ENCODE results near the gene ANAPC5. TPM values are rescaled to one million over a fixed set of nuclear protein-coding genes. Genes with fewer than 3 reads are reported as not detected.
"Not testable (repeated sequence)": the region's sequence is repeated elsewhere in the genome, so short reads cannot be mapped to it uniquely, and the experiment has no call there.

ANAPC5 gene
- polyA plus RNA-seq, 3 donors: 134 to 158 (median 138) TPM

- no peak for DNase-seq (ENCODE audit: low read depth in 3 of 3, low spot score in 2 of 3)
Observed at GRCh38 chr12:121287267-121287954, 64.8 kb downstream of the ANAPC5 start.

DNA sequence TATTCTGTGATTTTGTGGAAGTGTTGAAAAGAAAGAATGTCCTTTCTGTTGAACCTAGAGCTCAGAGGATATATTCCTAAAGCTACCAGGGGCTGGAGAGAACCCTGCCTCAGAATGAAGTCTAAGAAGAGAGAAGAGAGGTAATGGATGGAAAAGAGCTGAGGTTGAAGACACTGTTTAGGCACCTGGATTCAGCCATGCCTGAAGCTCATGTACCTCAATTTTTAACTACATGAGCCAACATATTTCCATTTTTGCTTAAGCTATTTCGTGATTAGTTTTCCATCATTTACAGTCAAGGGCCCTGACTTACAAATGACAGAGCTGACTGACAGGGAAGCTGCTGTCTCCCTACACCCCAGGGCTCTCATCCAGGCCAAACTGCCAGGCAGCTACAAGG is 66.4 kb downstream of the ANAPC5 start:
- no peak for DNase-seq (ENCODE audit: low read depth in 3 of 3, low spot score in 2 of 3)

GRCh38 chr12:121284551-121285390 is 67.4 kb downstream of the ANAPC5 start:
- DNase-seq (ENCODE audit: low read depth in 3 of 3, low spot score in 2 of 3): no peak

- no peak for DNase-seq (ENCODE audit: low read depth in 3 of 3, low spot score in 2 of 3)
Observed at GRCh38 chr12:121283841-121284240, 68.4 kb downstream of the ANAPC5 start.

DNA sequence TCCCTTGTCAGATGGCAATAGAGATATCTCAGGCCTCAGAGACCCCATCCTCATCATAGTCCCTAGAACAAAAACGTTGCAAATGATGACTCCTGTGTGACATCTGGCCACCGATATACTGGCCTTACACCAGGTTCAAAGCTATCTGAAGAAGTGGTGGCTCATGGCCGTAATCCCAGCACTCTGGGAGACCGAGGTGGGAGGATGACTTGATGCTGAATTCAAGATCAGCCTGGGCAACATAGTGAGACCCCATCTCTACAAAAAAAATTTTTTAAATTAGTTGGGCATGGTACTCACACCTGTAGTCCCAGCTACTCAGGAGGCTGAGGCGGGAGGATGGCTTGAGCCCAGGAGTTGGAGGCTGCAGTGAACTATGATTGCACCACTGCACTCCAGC is 68.8 kb downstream of the ANAPC5 start:
- DNase-seq (ENCODE audit: low read depth in 3 of 3, low spot score in 2 of 3): no peak

DNA sequence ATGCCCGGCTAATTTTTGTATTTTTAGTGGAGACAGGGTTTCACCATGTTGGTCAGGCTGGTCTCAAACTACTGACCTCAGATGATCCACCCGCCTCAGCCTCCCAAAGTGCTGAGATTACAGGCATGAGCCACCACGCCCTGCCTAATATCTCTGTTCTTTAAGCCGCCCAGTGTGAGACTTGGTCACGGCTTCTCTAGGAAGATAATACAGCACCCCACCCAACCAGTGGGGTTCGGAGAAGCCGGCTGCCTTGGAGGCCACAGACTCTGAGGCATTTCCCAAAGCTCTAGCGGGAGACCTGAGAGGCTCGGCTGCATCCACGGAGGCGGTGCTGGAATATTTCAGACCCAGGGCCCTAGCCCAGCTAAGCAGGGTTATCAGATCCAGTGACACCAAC is 69.3 kb downstream of the ANAPC5 start:
- not testable (repeated sequence) for DNase-seq (ENCODE audit: low read depth in 3 of 3, low spot score in 2 of 3)

DNA sequence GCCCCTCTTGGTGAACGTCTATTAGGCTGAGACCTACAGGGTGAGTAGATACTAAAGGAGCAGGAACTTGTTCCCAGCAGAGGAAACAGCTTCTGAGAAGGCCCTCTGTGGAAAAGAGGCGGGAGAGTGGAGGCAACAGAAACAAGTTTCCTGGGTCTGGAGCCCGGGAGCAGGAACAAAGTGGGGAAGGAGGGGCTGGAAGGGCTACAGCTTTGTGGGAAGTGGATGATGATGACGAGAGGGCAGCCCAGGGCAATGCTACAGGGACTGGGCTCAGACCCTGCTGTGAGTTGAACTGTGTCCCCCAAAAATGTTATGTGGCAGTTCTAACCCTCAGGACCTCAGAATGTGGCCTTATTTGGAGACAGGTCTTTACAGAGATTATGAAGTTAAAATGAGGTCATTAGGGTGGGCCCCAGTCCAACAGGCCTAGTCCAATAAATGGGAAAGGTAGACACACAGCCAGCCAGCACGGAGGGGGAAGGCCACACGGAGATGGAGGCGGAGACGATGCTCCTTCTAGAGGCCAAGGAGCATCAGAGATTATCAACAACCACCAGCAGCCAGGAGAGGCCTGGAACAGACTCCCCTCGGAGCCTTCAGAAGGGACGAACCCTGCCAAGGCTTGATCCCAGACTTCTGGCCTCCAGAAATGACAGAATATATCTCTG is 70.0 kb downstream of the ANAPC5 start:
- DNase-seq (ENCODE audit: low read depth in 3 of 3, low spot score in 2 of 3): no peak

- not testable (repeated sequence) for DNase-seq (ENCODE audit: low read depth in 3 of 3, low spot score in 2 of 3)
Observed at GRCh38 chr12:121281116-121281515, 71.1 kb downstream of the ANAPC5 start.

- not testable (repeated sequence) for DNase-seq (ENCODE audit: low read depth in 3 of 3, low spot score in 2 of 3)
Observed at GRCh38 chr12:121280531-121280930, 71.7 kb downstream of the ANAPC5 start.

DNA sequence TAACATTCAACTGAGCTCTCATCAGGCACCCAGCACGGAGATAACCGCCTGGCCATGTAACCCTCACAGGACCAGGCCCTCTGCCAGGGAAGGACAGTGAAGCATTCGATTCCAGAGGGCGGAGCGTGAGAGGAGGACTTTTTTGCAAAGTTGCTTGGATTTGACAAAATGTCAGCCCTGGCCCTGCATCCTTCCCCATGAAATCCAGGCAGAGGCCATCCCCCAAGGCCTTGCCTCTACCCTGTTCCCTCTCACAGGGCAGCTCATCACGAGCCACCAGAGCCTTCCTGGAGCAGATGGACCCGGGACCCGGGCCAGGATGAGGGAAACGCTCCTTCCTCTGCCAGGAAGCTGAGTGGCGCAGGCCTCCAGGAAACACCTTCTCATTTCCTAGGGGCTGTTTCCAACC is 72.7 kb downstream of the ANAPC5 start:
- no peak for DNase-seq (ENCODE audit: low read depth in 3 of 3, low spot score in 2 of 3)

- DNase-seq (ENCODE audit: low read depth in 3 of 3, low spot score in 2 of 3): no peak
Observed at GRCh38 chr12:121279071-121279375, 73.2 kb downstream of the ANAPC5 start.

DNA sequence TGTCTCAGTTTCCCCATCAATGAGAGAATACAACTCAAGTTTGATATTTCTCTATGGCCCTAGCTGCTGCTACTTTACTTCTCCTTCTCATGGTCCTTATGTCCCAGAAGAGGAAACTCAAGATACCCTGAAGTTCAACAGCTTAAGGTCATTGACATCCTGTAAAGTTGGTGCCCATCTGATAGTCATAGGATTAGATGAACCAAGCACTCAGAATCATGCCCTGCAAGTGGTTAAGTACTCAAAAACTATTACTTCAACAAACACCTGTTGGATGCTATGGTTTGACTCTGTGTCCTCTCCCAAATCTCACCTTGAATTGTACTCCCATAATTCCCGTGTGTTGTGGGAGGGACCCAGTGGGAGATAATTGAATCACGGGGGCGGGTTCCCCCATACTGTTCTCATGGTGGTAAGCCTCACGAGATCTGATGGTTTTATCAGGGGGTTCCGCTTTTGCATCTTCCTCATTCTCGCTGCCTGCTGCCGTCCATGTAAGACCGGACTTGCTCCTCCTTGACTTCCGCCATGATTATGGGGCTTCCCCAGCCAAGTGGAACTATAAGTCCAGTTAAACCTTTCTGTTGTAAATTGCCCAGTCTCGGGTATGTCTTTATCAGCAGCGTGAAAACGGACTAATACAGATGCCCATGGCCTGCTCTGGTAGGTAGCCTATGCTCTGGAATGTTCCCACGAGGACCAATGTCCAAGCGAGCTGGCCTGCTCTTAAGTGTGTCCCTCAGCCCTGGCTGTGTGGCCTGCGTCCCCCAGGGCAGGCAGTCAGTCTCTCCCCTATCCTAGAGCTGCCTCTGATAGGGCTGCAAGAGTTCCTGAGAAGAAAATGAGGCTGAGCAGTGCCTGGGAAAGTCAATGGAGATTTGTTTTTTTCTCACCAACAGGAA is 73.8 kb downstream of the ANAPC5 start:
- no peak for DNase-seq (ENCODE audit: low read depth in 3 of 3, low spot score in 2 of 3)

- no peak for DNase-seq (ENCODE audit: low read depth in 3 of 3, low spot score in 2 of 3)
Observed at GRCh38 chr12:121277374-121277759, 74.8 kb downstream of the ANAPC5 start.

DNA sequence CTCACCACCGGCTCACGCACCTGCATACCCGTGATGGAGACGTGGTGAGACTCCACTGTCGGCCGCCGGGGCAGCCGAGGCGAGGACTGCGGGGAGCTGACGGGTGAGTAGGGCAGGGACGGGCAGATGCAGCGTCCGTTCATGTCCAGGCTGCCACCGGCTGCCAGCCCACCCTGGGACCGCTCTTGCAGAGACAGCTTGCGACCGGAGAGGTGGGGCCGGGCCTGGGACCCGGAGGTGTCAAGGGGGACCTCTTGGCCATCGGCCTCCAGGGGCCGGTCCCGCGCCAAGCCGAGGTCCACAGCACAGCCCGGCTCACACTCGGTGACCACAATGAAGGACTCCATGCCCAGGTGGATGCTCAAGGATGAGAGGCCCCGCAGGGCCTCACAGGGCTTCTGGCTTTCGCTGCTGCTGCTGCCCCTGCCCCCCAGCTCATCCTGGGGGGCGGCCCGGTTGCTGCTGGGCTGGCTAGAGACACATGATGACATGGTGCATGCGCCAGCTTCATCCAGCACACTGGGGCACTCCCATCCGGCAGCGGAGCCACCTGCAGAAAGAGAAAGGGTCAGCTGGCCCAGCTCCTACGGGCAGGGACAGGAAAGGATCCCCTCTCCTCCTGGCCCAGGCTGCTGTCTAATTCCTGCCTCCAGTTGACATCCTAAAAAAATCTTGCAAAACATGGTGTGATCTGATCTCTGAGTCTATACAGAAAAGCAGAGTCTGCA is 78.0 kb downstream of the ANAPC5 start:
- no peak for DNase-seq (ENCODE audit: low read depth in 3 of 3, low spot score in 2 of 3)

GRCh38 chr12:121273364-121273896 is 78.8 kb downstream of the ANAPC5 start:
- no peak for DNase-seq (ENCODE audit: low read depth in 3 of 3, low spot score in 2 of 3)

DNA sequence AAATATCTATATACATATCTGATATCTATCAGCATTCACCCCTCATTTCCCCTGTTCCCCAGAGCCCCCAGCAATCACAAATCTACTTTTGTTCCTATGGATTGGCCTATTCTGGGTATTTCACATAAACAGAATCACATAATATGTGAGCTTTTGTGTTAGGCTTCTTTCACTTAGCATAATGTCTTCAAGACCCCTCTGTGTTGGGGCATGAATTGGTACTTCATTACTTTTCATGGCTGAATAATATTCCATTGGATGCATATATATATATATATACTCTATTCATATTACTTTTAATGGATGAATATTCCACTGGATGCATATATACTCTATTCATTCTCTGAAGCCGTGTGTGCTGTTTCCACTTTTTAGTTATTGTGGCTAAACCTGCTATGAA is 84.4 kb downstream of the ANAPC5 start:
- DNase-seq (ENCODE audit: low read depth in 3 of 3, low spot score in 2 of 3): no peak

DNA sequence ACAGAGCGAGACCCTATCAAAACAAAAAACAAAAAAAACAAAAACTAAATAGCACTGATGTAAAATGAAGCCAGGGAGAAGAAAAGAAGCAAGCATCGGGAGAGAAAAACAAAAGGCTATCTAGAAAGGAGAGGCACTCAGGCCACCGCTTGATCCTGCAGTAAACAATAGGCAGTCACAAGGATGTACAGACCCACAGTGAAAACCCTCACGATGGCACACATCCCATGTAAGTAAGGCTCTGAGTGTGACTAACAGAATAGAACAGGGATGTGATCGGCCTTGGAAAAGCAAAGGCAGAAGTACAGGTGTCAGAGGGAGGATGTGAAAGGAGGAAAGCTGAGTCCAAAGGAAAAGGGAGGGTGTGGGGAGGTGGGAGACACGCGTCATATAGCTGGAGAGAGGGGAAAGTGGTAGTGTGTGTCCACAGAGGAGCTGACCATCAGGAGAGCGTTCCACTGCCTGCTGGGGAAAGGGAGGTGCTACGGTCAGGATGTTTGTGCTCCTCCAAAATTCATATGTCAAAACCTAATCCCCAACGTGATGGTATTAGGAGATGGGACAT is 87.2 kb downstream of the ANAPC5 start:
- DNase-seq (ENCODE audit: low read depth in 3 of 3, low spot score in 2 of 3): no peak

- no peak for DNase-seq (ENCODE audit: low read depth in 3 of 3, low spot score in 2 of 3)
Observed at GRCh38 chr12:121264135-121264534, 88.1 kb downstream of the ANAPC5 start.

DNA sequence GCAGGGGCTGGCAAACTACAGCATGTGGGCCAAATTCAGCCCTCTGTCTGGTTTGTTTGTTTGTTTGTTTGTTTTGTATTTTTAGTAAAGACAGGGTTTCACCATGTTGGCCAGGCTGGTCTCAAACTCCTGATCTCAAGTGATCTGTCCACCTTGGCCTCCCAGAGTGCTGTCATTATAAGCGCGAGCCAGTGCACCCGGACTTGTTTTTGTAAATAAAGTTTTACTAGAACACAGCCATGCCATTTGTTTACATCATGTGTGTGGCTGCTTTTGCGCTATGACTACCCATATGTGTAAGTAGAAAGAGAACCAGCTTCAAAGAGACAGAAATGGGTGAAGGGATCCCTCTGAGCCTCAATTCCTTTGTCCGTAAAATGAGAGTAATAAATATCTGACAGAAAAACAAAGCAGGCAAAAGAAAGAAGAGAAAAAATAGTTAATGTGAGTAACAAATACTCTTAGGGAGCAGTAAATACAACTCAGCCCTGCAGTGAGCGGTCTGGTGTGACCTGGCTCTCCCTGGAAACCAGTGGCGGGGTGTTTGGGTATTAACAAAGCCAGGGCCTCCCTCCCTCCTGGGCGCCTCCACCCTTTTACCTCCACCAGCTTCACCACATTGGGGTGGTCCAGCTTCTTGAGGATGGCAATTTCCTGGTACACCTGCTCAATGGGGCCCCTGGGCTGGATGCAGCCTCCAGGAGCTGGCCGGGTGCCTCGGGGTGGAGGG is 88.8 kb downstream of the ANAPC5 start:
- DNase-seq (ENCODE audit: low read depth in 3 of 3, low spot score in 2 of 3): no peak

Data from right renal cortex interstitium (tissue), 3 donors.